ENCODE data around the gene FSCN2. TPM values are rescaled to one million over a fixed set of nuclear protein-coding genes. Genes with fewer than 3 reads are reported as not detected.
A peak's percentile ranks its signal among the peaks of the same experiment; 100 is the strongest.

The FSCN2 gene
- total RNA-seq, 1 experiment from 2014 or later: 4.3 TPM

DNA sequence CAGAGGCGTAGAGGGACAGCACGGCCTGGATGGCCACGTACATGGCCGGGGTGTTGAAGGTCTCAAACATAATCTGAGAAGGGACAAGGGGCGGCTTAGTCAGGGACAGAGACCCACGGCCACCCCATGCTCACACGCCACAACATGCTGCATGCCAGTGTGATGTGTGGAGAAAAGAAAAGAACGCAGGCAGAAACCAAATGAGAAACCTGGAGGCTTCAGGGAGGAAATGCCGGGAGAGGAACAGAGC, 16.7 kb upstream of the FSCN2 start:
- H2AFZ ChIP-seq: no peak overlapping the region

DNA sequence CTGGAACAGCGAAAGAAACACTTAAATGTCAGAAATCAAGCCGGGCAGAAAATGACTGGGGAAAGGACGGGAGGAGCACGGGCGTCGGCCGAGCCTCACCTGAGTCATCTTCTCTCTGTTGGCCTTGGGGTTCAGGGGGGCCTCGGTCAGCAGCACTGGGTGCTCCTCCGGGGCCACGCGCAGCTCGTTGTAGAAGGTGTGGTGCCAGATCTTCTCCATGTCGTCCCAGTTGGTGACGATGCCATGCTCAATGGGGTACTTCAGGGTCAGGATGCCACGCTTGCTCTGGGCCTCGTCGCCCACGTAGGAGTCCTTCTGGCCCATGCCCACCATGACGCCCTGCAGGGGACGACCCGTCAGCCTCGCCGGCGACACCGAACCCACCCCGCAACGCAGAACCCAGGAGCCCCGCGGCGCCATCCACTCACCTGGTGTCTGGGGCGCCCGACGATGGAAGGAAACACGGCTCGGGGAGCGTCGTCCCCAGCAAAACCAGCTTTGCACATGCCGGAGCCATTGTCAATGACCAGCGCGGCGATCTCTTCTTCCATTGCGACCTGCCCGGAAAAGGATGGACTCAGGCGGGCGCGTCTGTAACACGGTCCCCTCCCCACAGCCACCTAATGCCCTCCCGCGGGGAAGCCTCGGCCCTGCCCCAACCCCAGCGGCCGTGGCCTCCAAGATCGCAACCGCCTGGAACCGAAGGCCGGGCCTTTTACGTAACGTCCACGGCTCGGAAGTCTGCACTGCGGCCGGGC, 16.2 kb upstream of the FSCN2 start:
- H4K20me1 ChIP-seq (ENCODE audit: insufficient read depth): peaks cover 41% of the 10 kb centered on the region
- H3K79me2 ChIP-seq (ENCODE audit: low read depth): peaks cover 67% of the 10 kb centered on the region
- peak overlapping the region; percentile 59 for H3K27ac ChIP-seq
- TSS peak; percentile 59 for BruUV-seq (replicated peaks)
- no peak for TF ChIP-seq CTCF (conservative IDR thresholded peaks at IDR 0.05)
- TF ChIP-seq EZH2 (IDR thresholded peaks at IDR 0.05; ENCODE audit: low read depth): no peak
- H3F3A ChIP-seq (ENCODE audit: insufficient read depth, low read depth): peaks cover 71% of the 10 kb centered on the region
- no peak for DNase-seq
- H2AFZ ChIP-seq: no peak overlapping the region
- intact Hi-C loops (cut with micrococcal nuclease; ENCODE audit: unreplicated experiment): no loop called here
- peaks cover 32% of the 10 kb centered on the region for H3K36me3 ChIP-seq (ENCODE audit: low read depth)
- H3K4me3 ChIP-seq: peak overlapping the region; percentile 81
- H3K9me3 ChIP-seq (ENCODE audit: insufficient read depth, low read depth): no peaks in the 10 kb centered on the region
- H3K4me1 ChIP-seq (replicated peaks; ENCODE audit: insufficient read depth): peaks cover 16% of the 10 kb centered on the region
- CTCF ChIA-PET: no interaction called here
- H3K27me3 ChIP-seq (ENCODE audit: insufficient read depth, low read depth): no peaks in the 10 kb centered on the region
- no peaks in the 10 kb centered on the region for H3K9me2 ChIP-seq (ENCODE audit: insufficient read depth)
- H3K4me2 ChIP-seq: peak overlapping the region; percentile 99
- POLR2A ChIA-PET (ENCODE audit: unreplicated experiment): interaction anchor here (0.6 to 0.7 kb wide), 4 partner anchors 40 to 259 kb away, joined by 5 to 9 read pairs (median 6); no protein-coding TSS in a partner anchor

More for the DNA sequence above, 16.7 kb upstream of the FSCN2 start:
- Histone ChIP-seq H3K36me3 (ENCODE audit: low read depth) (peaks cover 32% of the 10 kb centered on the region), H3F3A (ENCODE audit: insufficient read depth, low read depth) (peaks cover 68% of the 10 kb centered on the region), H3K4me1 (replicated peaks; ENCODE audit: insufficient read depth) (peaks cover 12% of the 10 kb centered on the region), H3K27me3 (ENCODE audit: insufficient read depth, low read depth) (no peaks in the 10 kb centered on the region), H3K4me2 (peak overlapping the region; percentile 99), H3K27ac (peak overlapping the region; percentile 59), H3K79me2 (ENCODE audit: low read depth) (peaks cover 63% of the 10 kb centered on the region), H3K9me3 (ENCODE audit: insufficient read depth, low read depth) (no peaks in the 10 kb centered on the region), H3K4me3 (peak overlapping the region; percentile 81), H4K20me1 (ENCODE audit: insufficient read depth) (peaks cover 41% of the 10 kb centered on the region), H3K9me2 (ENCODE audit: insufficient read depth) (no peaks in the 10 kb centered on the region)
- TF ChIP-seq CTCF (conservative IDR thresholded peaks at IDR 0.05): no peak
- no peak for TF ChIP-seq EZH2 (IDR thresholded peaks at IDR 0.05; ENCODE audit: low read depth)
- ChIA-PET CTCF (no interaction called here), POLR2A (ENCODE audit: unreplicated experiment) (interaction anchor here (0.6 kb wide), 2 partner anchors 116 to 511 kb away, joined by 4 read pairs; partner anchors contain the start of genes BAHCC1, CENPX and LRRC45)
- no TSS peak for BruUV-seq (replicated peaks)
- no peak for DNase-seq
- intact Hi-C loops (cut with micrococcal nuclease; ENCODE audit: unreplicated experiment): no loop called here

DNA sequence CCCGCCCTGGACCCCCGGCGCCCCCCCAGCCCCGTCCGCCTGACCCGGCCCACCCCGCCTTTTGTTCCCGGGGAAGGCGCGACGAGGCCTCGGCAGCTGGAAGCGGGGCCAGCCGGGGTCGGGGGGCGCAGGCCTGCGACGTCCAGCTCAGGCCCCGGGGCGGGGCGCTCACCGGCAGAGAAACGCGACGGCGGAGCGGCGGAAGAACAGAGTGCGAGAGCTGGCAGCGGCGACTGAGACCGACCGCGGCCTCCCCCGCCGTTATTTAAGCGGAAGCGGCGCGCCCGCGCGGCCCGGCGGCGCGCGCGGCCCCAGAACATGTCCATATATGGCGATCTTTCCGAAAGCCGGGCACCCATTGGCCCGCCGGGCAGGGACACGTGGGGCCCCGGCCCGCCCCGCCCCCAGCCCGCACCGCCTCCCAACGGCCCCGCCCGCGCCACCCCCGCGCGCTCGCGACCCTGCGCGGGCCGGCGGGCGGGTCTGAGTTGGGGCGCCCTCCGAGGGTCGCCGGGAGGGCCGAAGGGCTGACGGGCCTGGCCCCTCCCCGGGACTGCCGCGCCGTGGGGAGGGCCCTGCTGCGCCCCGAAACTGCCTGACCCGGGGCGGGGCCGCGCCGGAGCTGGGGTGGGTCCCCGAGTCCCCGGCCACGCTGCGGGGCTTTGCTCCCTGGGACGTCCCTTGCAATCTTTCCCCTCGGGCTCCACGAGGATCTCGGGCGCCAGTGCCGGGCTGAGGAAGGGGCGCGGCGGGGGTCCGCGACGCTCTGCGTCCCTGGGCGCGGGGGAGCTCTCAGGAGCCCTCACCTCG, 15.4 kb upstream of the FSCN2 start, which contains the start of gene ACTG1:
Gene ACTG1 (minus strand): TSS at position 238 of the 810 bp plus-strand sequence. CDS start 445 bp downstream, outside the sequence.
- ChIA-PET CTCF (interaction anchor here (0.6 kb wide), 1 partner anchor 163 kb away, joined by 4 read pairs; no protein-coding TSS in a partner anchor), POLR2A (ENCODE audit: unreplicated experiment) (interaction anchor here (0.6 to 0.7 kb wide), 5 partner anchors 40 to 203 kb away, joined by 3 to 27 read pairs (median 6); no protein-coding TSS in a partner anchor)
- intact Hi-C loops (cut with micrococcal nuclease; ENCODE audit: unreplicated experiment): no loop called here
- peaks cover 32% of the 10 kb centered on the region for H3K36me3 ChIP-seq (ENCODE audit: low read depth)
- H2AFZ ChIP-seq: no peak within 1 kb of the TSS
- H3K9me2 ChIP-seq (ENCODE audit: insufficient read depth): no peaks in the 10 kb centered on the region
- H3K27me3 ChIP-seq (ENCODE audit: insufficient read depth, low read depth): no peaks in the 10 kb centered on the region
- H3K4me1 ChIP-seq (replicated peaks; ENCODE audit: insufficient read depth): peaks cover 16% of the 10 kb centered on the region
- H4K20me1 ChIP-seq (ENCODE audit: insufficient read depth): peaks cover 41% of the 10 kb centered on the region
- H3K4me2 ChIP-seq: peak within 1 kb of the TSS; percentile 99
- H3F3A ChIP-seq (ENCODE audit: insufficient read depth, low read depth): peaks cover 68% of the 10 kb centered on the region
- peaks cover 67% of the 10 kb centered on the region for H3K79me2 ChIP-seq (ENCODE audit: low read depth)
- no TSS peak for BruUV-seq (replicated peaks)
- H3K4me3 ChIP-seq: peak within 1 kb of the TSS; percentile 81
- H3K9me3 ChIP-seq (ENCODE audit: insufficient read depth, low read depth): no peaks in the 10 kb centered on the region
- peak; percentile 69 to 94 for DNase-seq
- no peak for TF ChIP-seq EZH2 (IDR thresholded peaks at IDR 0.05; ENCODE audit: low read depth)
- TF ChIP-seq CTCF (conservative IDR thresholded peaks at IDR 0.05): no peak
- peak within 1 kb of the TSS; percentile 96 for H3K27ac ChIP-seq
